PFSK-1 (cell line): Measurements from ENCODE around the gene C16orf96.

Source experiments
- FOXP2 ChIP-seq: optimal IDR thresholded peaks from 2 replicates; pipeline ENCODE3; 2011; ENCODE audit warnings: borderline replicate concordance, control low read depth, inconsistent platforms; ENCODE audit not compliant: insufficient read depth; ENCODE audit errors: extremely low read length, extremely low read depth
- POLR2AphosphoS5 ChIP-seq: IDR thresholded peaks from 2 replicates; pipeline ENCODE4 v1.6.1; 2012; ENCODE audit warnings: low read depth, mild to moderate bottlenecking, control low read depth, low read length, moderate library complexity
- REST ChIP-seq, 2 experiments: IDR thresholded peaks; 2 replicates each; pipeline versions ENCODE4 v1.6.1 to v1.8.0; 2011 to 2012; ENCODE audit warnings: low read depth in 2 of 2, low read length in 2 of 2, control low read depth in 1 of 2, inconsistent platforms in 1 of 2, mild to moderate bottlenecking in 1 of 2, moderate library complexity in 1 of 2; ENCODE audit not compliant: insufficient read depth in 1 of 2
- SIN3A ChIP-seq: IDR thresholded peaks from 2 replicates; pipeline ENCODE4 v1.6.1; 2012; ENCODE audit warnings: mild to moderate bottlenecking, low read length, moderate library complexity, borderline replicate concordance; ENCODE audit not compliant: insufficient read depth
- TAF1 ChIP-seq: IDR thresholded peaks from 2 replicates; pipeline ENCODE4 v1.6.1; 2012; ENCODE audit warnings: low read length, control low read depth, borderline replicate concordance; ENCODE audit not compliant: insufficient read depth

- TF ChIP-seq POLR2AphosphoS5 (no peak), REST (IDR thresholded peaks at IDR 0.05; ENCODE audit: insufficient read depth in 1 of 2, low read depth in 2 of 2, low read length in 2 of 2) (no peak), TAF1 (no peak), FOXP2 (no peak), SIN3A (no peak)
These were observed 62.7 kb downstream of the C16orf96 start for GRCh38 chr16:4618645-4619418.
